RWPE2 (cell line): Measurements from ENCODE around the gene WWOX.
A peak's percentile ranks its signal among the peaks of the same experiment; 100 is the strongest.

ENCODE experiments used
- ATAC-seq: fragments of 200-7000 bp; cut with Tn5 transposase; 3 replicates; pipeline ENCODE4 v1.9.1; 2021; ENCODE audit warnings: low read depth
- DNase-seq: peaks from one replicate; pipeline ENCODE4 v3.0.0-alpha.2; 2020; ENCODE audit warnings: low spot score
- H3K27ac ChIP-seq: fragments of 450-650 bp; 2 replicates; pipeline ENCODE4 v1.5.1; 2017; ENCODE audit warnings: mild to moderate bottlenecking; ENCODE audit not compliant: poor library complexity, severe bottlenecking
- H3K27me3 ChIP-seq: fragments of 250-450 bp; sonication (Bioruptor Pico); 2 replicates; pipeline ENCODE4 v1.5.1; 2021; ENCODE audit warnings: mild to moderate bottlenecking, moderate library complexity; ENCODE audit not compliant: insufficient read depth, poor library complexity, severe bottlenecking
- H3K36me3 ChIP-seq: fragments of 250-450 bp; sonication (Bioruptor Pico); 2 replicates; pipeline ENCODE4 v1.5.1; 2020; ENCODE audit warnings: low read depth, mild to moderate bottlenecking, moderate library complexity
- H3K4me1 ChIP-seq: fragments of 250-450 bp; sonication (Bioruptor Pico); 2 replicates; pipeline ENCODE4 v1.5.1; 2021; ENCODE audit warnings: mild to moderate bottlenecking, moderate library complexity; ENCODE audit not compliant: insufficient read depth, poor library complexity, severe bottlenecking
- H3K4me3 ChIP-seq: fragments of 250-450 bp; sonication (Bioruptor Pico); 2 replicates; pipeline ENCODE4 v1.5.1; 2021; ENCODE audit warnings: mild to moderate bottlenecking, moderate library complexity; ENCODE audit not compliant: severe bottlenecking
- H3K9me3 ChIP-seq: fragments of 250-450 bp; sonication (Bioruptor Pico); 2 replicates; pipeline ENCODE4 v1.5.1; 2021; ENCODE audit warnings: mild to moderate bottlenecking, moderate library complexity; ENCODE audit not compliant: severe bottlenecking
- CTCF ChIP-seq: fragments of 450-650 bp; IDR thresholded peaks from one replicate; pipeline ENCODE4 v1.5.1; 2017; ENCODE audit warnings: mild to moderate bottlenecking, moderate library complexity; ENCODE audit not compliant: poor library complexity, severe bottlenecking

Gene WWOX

GRCh38 chr16:79006206-79006605, 906.8 kb downstream of the WWOX start:
- no peak for DNase-seq
- Histone ChIP-seq H3K4me1 (peaks cover 17% of the 10 kb centered on the region), H3K4me3 (no peak overlapping the region), H3K9me3 (no peaks in the 10 kb centered on the region), H3K36me3 (no peaks in the 10 kb centered on the region), H3K27ac (no peak overlapping the region), H3K27me3 (no peaks in the 10 kb centered on the region)
- no peak for ATAC-seq
- no peak for TF ChIP-seq CTCF

GRCh38 chr16:79006765-79007164, 907.3 kb downstream of the WWOX start:
- Histone ChIP-seq H3K36me3 (no peaks in the 10 kb centered on the region), H3K4me3 (no peak overlapping the region), H3K27me3 (no peaks in the 10 kb centered on the region), H3K9me3 (no peaks in the 10 kb centered on the region), H3K27ac (no peak overlapping the region), H3K4me1 (peaks cover 17% of the 10 kb centered on the region)
- DNase-seq, result no peak
- TF ChIP-seq CTCF, result no peak
- no peak for ATAC-seq

- Histone ChIP-seq H3K27me3 (no peaks in the 10 kb centered on the region), H3K36me3 (no peaks in the 10 kb centered on the region), H3K9me3 (no peaks in the 10 kb centered on the region), H3K4me1 (peaks cover 17% of the 10 kb centered on the region), H3K27ac (peak overlapping the region; percentile 6), H3K4me3 (no peak overlapping the region)
- no peak for DNase-seq
- ATAC-seq, result peak; percentile 66
- TF ChIP-seq CTCF, result no peak
Measured at GRCh38 chr16:79007614-79008013, 908.2 kb downstream of the WWOX start.

GRCh38 chr16:79008036-79008868, 908.8 kb downstream of the WWOX start:
- peak; percentile 38; the same call in 1 of the 3 replicates for ATAC-seq
- no peak for DNase-seq
- H3K27me3 ChIP-seq, result no peaks in the 10 kb centered on the region
- no peaks in the 10 kb centered on the region for H3K9me3 ChIP-seq
- peak overlapping the region; percentile 6 for H3K27ac ChIP-seq
- H3K4me3 ChIP-seq, result no peak overlapping the region
- H3K36me3 ChIP-seq, result no peaks in the 10 kb centered on the region
- TF ChIP-seq CTCF, result no peak
- H3K4me1 ChIP-seq, result peaks cover 17% of the 10 kb centered on the region

GRCh38 chr16:79008869-79009179, 909.4 kb downstream of the WWOX start:
- TF ChIP-seq CTCF, result no peak
- ATAC-seq (peak; percentile 84), DNase-seq (no peak)

More at GRCh38 chr16:79008869-79009179, 909.4 kb downstream of the WWOX start:
- Histone ChIP-seq H3K4me1 (peaks cover 17% of the 10 kb centered on the region), H3K36me3 (no peaks in the 10 kb centered on the region), H3K27ac (peak overlapping the region; percentile 6), H3K9me3 (no peaks in the 10 kb centered on the region), H3K4me3 (no peak overlapping the region), H3K27me3 (no peaks in the 10 kb centered on the region)
